Measurements from ENCODE around the gene POLR2H.

DNA sequence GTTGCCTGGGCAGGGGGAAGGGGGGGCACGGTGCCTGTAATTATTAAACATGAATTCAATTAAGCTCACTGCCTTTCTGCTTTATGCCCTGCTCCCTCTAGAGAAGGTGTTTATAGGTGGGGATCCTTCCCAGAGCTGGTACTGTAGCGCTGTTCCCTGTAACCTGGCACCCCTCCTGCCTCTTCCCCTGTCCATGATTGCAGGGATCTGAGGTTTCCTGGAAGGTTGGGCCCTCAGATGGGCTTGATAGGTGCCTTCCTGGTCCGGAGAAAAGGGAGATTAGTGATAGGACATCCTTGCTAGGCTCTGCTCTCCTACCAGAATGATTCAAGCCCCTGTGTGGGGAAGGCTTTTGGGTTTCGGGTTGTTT is 26.2 kb upstream of the POLR2H start:
- TF ChIP-seq, protein P1, sequence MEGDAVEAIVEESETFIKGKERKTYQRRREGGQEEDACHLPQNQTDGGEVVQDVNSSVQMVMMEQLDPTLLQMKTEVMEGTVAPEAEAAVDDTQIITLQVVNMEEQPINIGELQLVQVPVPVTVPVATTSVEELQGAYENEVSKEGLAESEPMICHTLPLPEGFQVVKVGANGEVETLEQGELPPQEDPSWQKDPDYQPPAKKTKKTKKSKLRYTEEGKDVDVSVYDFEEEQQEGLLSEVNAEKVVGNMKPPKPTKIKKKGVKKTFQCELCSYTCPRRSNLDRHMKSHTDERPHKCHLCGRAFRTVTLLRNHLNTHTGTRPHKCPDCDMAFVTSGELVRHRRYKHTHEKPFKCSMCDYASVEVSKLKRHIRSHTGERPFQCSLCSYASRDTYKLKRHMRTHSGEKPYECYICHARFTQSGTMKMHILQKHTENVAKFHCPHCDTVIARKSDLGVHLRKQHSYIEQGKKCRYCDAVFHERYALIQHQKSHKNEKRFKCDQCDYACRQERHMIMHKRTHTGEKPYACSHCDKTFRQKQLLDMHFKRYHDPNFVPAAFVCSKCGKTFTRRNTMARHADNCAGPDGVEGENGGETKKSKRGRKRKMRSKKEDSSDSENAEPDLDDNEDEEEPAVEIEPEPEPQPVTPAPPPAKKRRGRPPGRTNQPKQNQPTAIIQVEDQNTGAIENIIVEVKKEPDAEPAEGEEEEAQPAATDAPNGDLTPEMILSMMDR (conservative IDR thresholded peaks at IDR 0.05; ENCODE audit: low read depth, low read length): no peak
- no peak for TF ChIP-seq EZH2 (IDR thresholded peaks at IDR 0.05; ENCODE audit: borderline replicate concordance, low read depth, low read length, poor library complexity, severe bottlenecking)
